ENCODE measurements around the gene ADGRF4. TPM values are rescaled to one million over a fixed set of nuclear protein-coding genes. Genes with fewer than 3 reads are reported as not detected.
A peak's percentile ranks its signal among the peaks of the same experiment; 100 is the strongest.

ADGRF4 gene
- polyA plus RNA-seq, 1 donor = 1.2 TPM

GRCh38 chr6:47665112-47665511, 33.3 kb upstream of the ADGRF4 start:
- no CpG with 5 or more reads among the region's 3 CpGs for WGBS (ENCODE audit: insufficient coverage, low lambda C conversion rate)
- Histone ChIP-seq H3K4me1 (ENCODE audit: control insufficient read depth, insufficient read depth, low read length) (peaks cover 4% of the 10 kb centered on the region), H3K4me3 (ENCODE audit: low read length) (no peak overlapping the region), H3K9me3 (ENCODE audit: control insufficient read depth, low read depth, low read length) (no peaks in the 10 kb centered on the region), H3K27ac (ENCODE audit: low read length) (no peak overlapping the region), H3K36me3 (ENCODE audit: control insufficient read depth, insufficient read depth, low read length) (no peaks in the 10 kb centered on the region), H3K27me3 (ENCODE audit: control insufficient read depth, insufficient read depth, low read length) (no peaks in the 10 kb centered on the region)
- DNase-seq = no peak

- peaks cover 4% of the 10 kb centered on the region for H3K4me1 ChIP-seq (ENCODE audit: control insufficient read depth, insufficient read depth, low read length)
- H3K27me3 ChIP-seq (ENCODE audit: control insufficient read depth, insufficient read depth, low read length) = no peaks in the 10 kb centered on the region
- no peak overlapping the region for H3K4me3 ChIP-seq (ENCODE audit: low read length)
- no peaks in the 10 kb centered on the region for H3K9me3 ChIP-seq (ENCODE audit: control insufficient read depth, low read depth, low read length)
- peak overlapping the region; percentile 45 for H3K27ac ChIP-seq (ENCODE audit: low read length)
- peak; percentile 61 to 75 for DNase-seq
- no peaks in the 10 kb centered on the region for H3K36me3 ChIP-seq (ENCODE audit: control insufficient read depth, insufficient read depth, low read length)
- WGBS (ENCODE audit: insufficient coverage, low lambda C conversion rate) = no CpG with 5 or more reads among the region's 6 CpGs
These were observed 28.5 kb upstream of the ADGRF4 start for GRCh38 chr6:47669684-47670513.

- Histone ChIP-seq H3K4me3 (ENCODE audit: low read length) (no peak overlapping the region), H3K36me3 (ENCODE audit: control insufficient read depth, insufficient read depth, low read length) (no peaks in the 10 kb centered on the region), H3K9me3 (ENCODE audit: control insufficient read depth, low read depth, low read length) (no peaks in the 10 kb centered on the region), H3K27me3 (ENCODE audit: control insufficient read depth, insufficient read depth, low read length) (no peaks in the 10 kb centered on the region), H3K4me1 (ENCODE audit: control insufficient read depth, insufficient read depth, low read length) (peaks cover 4% of the 10 kb centered on the region), H3K27ac (ENCODE audit: low read length) (no peak overlapping the region)
- DNase-seq = no peak
- no CpG with 5 or more reads among the region's 3 CpGs for WGBS (ENCODE audit: insufficient coverage, low lambda C conversion rate)
These were observed 27.5 kb upstream of the ADGRF4 start for GRCh38 chr6:47670851-47671250.

GRCh38 chr6:47671777-47672176, 26.6 kb upstream of the ADGRF4 start:
- no CpG with 5 or more reads among the region's 1 CpG for WGBS (ENCODE audit: insufficient coverage, low lambda C conversion rate)
- no peaks in the 10 kb centered on the region for H3K9me3 ChIP-seq (ENCODE audit: control insufficient read depth, low read depth, low read length)
- H3K27ac ChIP-seq (ENCODE audit: low read length) = no peak overlapping the region
- H3K4me1 ChIP-seq (ENCODE audit: control insufficient read depth, insufficient read depth, low read length) = peaks cover 4% of the 10 kb centered on the region
- H3K36me3 ChIP-seq (ENCODE audit: control insufficient read depth, insufficient read depth, low read length) = no peaks in the 10 kb centered on the region
- no peak overlapping the region for H3K4me3 ChIP-seq (ENCODE audit: low read length)
- H3K27me3 ChIP-seq (ENCODE audit: control insufficient read depth, insufficient read depth, low read length) = no peaks in the 10 kb centered on the region
- DNase-seq = no peak

GRCh38 chr6:47672816-47673215, 25.6 kb upstream of the ADGRF4 start:
- no CpG with 5 or more reads among the region's 1 CpG for WGBS (ENCODE audit: insufficient coverage, low lambda C conversion rate)
- Histone ChIP-seq H3K36me3 (ENCODE audit: control insufficient read depth, insufficient read depth, low read length) (no peaks in the 10 kb centered on the region), H3K9me3 (ENCODE audit: control insufficient read depth, low read depth, low read length) (no peaks in the 10 kb centered on the region), H3K4me3 (ENCODE audit: low read length) (no peak overlapping the region), H3K27me3 (ENCODE audit: control insufficient read depth, insufficient read depth, low read length) (no peaks in the 10 kb centered on the region), H3K4me1 (ENCODE audit: control insufficient read depth, insufficient read depth, low read length) (peaks cover 4% of the 10 kb centered on the region), H3K27ac (ENCODE audit: low read length) (no peak overlapping the region)
- DNase-seq = no peak

- Histone ChIP-seq H3K4me1 (ENCODE audit: control insufficient read depth, insufficient read depth, low read length) (peaks cover 6% of the 10 kb centered on the region), H3K4me3 (ENCODE audit: low read length) (no peak overlapping the region), H3K27ac (ENCODE audit: low read length) (no peak overlapping the region), H3K9me3 (ENCODE audit: control insufficient read depth, low read depth, low read length) (no peaks in the 10 kb centered on the region), H3K36me3 (ENCODE audit: control insufficient read depth, insufficient read depth, low read length) (no peaks in the 10 kb centered on the region), H3K27me3 (ENCODE audit: control insufficient read depth, insufficient read depth, low read length) (no peaks in the 10 kb centered on the region)
- no peak for DNase-seq
- WGBS (ENCODE audit: insufficient coverage, low lambda C conversion rate) = no CpG with 5 or more reads among the region's 3 CpGs
These were observed 23.7 kb upstream of the ADGRF4 start for GRCh38 chr6:47674673-47675072.

- no CpG with 5 or more reads among the region's 4 CpGs for WGBS (ENCODE audit: insufficient coverage, low lambda C conversion rate)
- Histone ChIP-seq H3K27me3 (ENCODE audit: control insufficient read depth, insufficient read depth, low read length) (no peaks in the 10 kb centered on the region), H3K27ac (ENCODE audit: low read length) (no peak overlapping the region), H3K36me3 (ENCODE audit: control insufficient read depth, insufficient read depth, low read length) (no peaks in the 10 kb centered on the region), H3K4me3 (ENCODE audit: low read length) (no peak overlapping the region), H3K4me1 (ENCODE audit: control insufficient read depth, insufficient read depth, low read length) (peaks cover 7% of the 10 kb centered on the region), H3K9me3 (ENCODE audit: control insufficient read depth, low read depth, low read length) (no peaks in the 10 kb centered on the region)
- DNase-seq = no peak
These were observed 20.8 kb upstream of the ADGRF4 start for GRCh38 chr6:47677381-47678100.

GRCh38 chr6:47678739-47679138, 19.6 kb upstream of the ADGRF4 start:
- WGBS (ENCODE audit: insufficient coverage, low lambda C conversion rate) = no CpG with 5 or more reads among the region's 1 CpG
- DNase-seq = no peak
- H3K9me3 ChIP-seq (ENCODE audit: control insufficient read depth, low read depth, low read length) = no peaks in the 10 kb centered on the region
- H3K27me3 ChIP-seq (ENCODE audit: control insufficient read depth, insufficient read depth, low read length) = no peaks in the 10 kb centered on the region
- H3K4me3 ChIP-seq (ENCODE audit: low read length) = no peak overlapping the region
- peaks cover 7% of the 10 kb centered on the region for H3K4me1 ChIP-seq (ENCODE audit: control insufficient read depth, insufficient read depth, low read length)
- H3K27ac ChIP-seq (ENCODE audit: low read length) = no peak overlapping the region
- H3K36me3 ChIP-seq (ENCODE audit: control insufficient read depth, insufficient read depth, low read length) = no peaks in the 10 kb centered on the region

- no peak for DNase-seq
- H3K36me3 ChIP-seq (ENCODE audit: control insufficient read depth, insufficient read depth, low read length) = no peaks in the 10 kb centered on the region
- peak overlapping the region; percentile 0 for H3K27ac ChIP-seq (ENCODE audit: low read length)
- 83% methylated on average over 1 of the region's 4 CpGs for WGBS (ENCODE audit: insufficient coverage, low lambda C conversion rate)
- no peaks in the 10 kb centered on the region for H3K9me3 ChIP-seq (ENCODE audit: control insufficient read depth, low read depth, low read length)
- peaks cover 7% of the 10 kb centered on the region for H3K4me1 ChIP-seq (ENCODE audit: control insufficient read depth, insufficient read depth, low read length)
- no peak overlapping the region for H3K4me3 ChIP-seq (ENCODE audit: low read length)
- H3K27me3 ChIP-seq (ENCODE audit: control insufficient read depth, insufficient read depth, low read length) = no peaks in the 10 kb centered on the region
These were observed 19.0 kb upstream of the ADGRF4 start for GRCh38 chr6:47679322-47679906.

- DNase-seq = peak; percentile 57 to 67
- Histone ChIP-seq H3K4me3 (ENCODE audit: low read length) (no peak overlapping the region), H3K36me3 (ENCODE audit: control insufficient read depth, insufficient read depth, low read length) (no peaks in the 10 kb centered on the region), H3K4me1 (ENCODE audit: control insufficient read depth, insufficient read depth, low read length) (peaks cover 7% of the 10 kb centered on the region), H3K9me3 (ENCODE audit: control insufficient read depth, low read depth, low read length) (no peaks in the 10 kb centered on the region), H3K27ac (ENCODE audit: low read length) (peak overlapping the region; percentile 0), H3K27me3 (ENCODE audit: control insufficient read depth, insufficient read depth, low read length) (no peaks in the 10 kb centered on the region)
- WGBS (ENCODE audit: insufficient coverage, low lambda C conversion rate) = no CpG with 5 or more reads among the region's 2 CpGs
These were observed 18.3 kb upstream of the ADGRF4 start for GRCh38 chr6:47680051-47680450.

All from large intestine (tissue), 3 donors.